Smooth muscle cell (in vitro differentiated cells): ENCODE data around the gene CCDC69. TPM values are rescaled to one million over a fixed set of nuclear protein-coding genes. Genes with fewer than 3 reads are reported as not detected.
A peak's percentile ranks its signal among the peaks of the same experiment; 100 is the strongest.

Source experiments
- DNase-seq: peaks from one replicate; lab custom pipeline; 2025; ENCODE audit not compliant: unreplicated experiment; lab: John Stamatoyannopoulos, UW
- H2AFZ ChIP-seq: fragments of 200-600 bp; sonication (generic); 2 replicates; pipeline ENCODE4 v1.6.0; 2016; ENCODE audit warnings: antibody characterized with exemption, low read depth, mild to moderate bottlenecking
- H3F3A ChIP-seq: fragments of 200-600 bp; sonication (generic); 2 replicates; pipeline ENCODE4 v1.6.0; 2017; ENCODE audit warnings: antibody characterized with exemption, low read depth
- H3K27ac ChIP-seq: fragments of 200-600 bp; sonication (generic); 2 replicates; pipeline ENCODE4 v1.5.1; 2016; ENCODE audit warnings: low read depth, mild to moderate bottlenecking
- H3K27me3 ChIP-seq: fragments of 200-600 bp; sonication (generic); 2 replicates; pipeline ENCODE4 v1.6.1; 2016; ENCODE audit warnings: low read depth, mild to moderate bottlenecking
- H3K36me3 ChIP-seq: fragments of 200-600 bp; sonication (generic); 2 replicates; pipeline ENCODE4 v1.5.1; 2016; ENCODE audit warnings: low read depth
- H3K4me1 ChIP-seq: fragments of 200-600 bp; sonication (generic); 2 replicates; pipeline ENCODE4 v1.5.1; 2016; ENCODE audit warnings: low read depth
- H3K4me2 ChIP-seq: fragments of 200-600 bp; sonication (generic); 2 replicates; pipeline ENCODE4 v1.6.0; 2016; ENCODE audit warnings: mild to moderate bottlenecking
- H3K4me3 ChIP-seq: fragments of 200-600 bp; sonication (generic); 2 replicates; pipeline ENCODE4 v1.5.1; 2016; ENCODE audit warnings: mild to moderate bottlenecking
- H3K79me2 ChIP-seq: fragments of 200-600 bp; sonication (generic); 2 replicates; pipeline ENCODE4 v1.6.0; 2016; ENCODE audit warnings: low read depth, mild to moderate bottlenecking
- H3K9ac ChIP-seq: fragments of 200-600 bp; sonication (generic); 2 replicates; pipeline ENCODE4 v1.6.0; 2016; ENCODE audit warnings: low read depth
- H3K9me3 ChIP-seq: fragments of 200-600 bp; sonication (generic); replicated peaks from 2 replicates; pipeline ENCODE4 v1.5.1; 2016; ENCODE audit warnings: low read depth
- H4K20me1 ChIP-seq: fragments of 200-600 bp; sonication (generic); 2 replicates; pipeline ENCODE4 v1.6.0; 2016; ENCODE audit warnings: low read depth
- WGBS: methylation state at CpG from one replicate; pipeline ENCODE4 v1.1.7; 2016; ENCODE audit warnings: low lambda C conversion rate; 5-methylcytosine and 5-hydroxymethylcytosine counted together
- polyA plus RNA-seq: library from polyadenylated mRNA; unstranded; fragments of >200 nt; fragmentation: Nextera tagmentation; extraction: Ambion mirVana; gene quantifications from 2 replicates; pipeline ENCODE4 v1.2.1, GENCODE V29; 2016
- total RNA-seq: library from RNA; depleted of rRNA; stranded (reverse); fragments of >200 nt; gene quantifications from 2 replicates; pipeline ENCODE4 v1.2.3, GENCODE V29; 2014
- TF ChIP-seq, protein P1 (sequence below): fragments of 200-600 bp; sonication (generic); IDR thresholded peaks from 2 replicates; pipeline ENCODE4 v1.5.1; 2017; ENCODE audit warnings: borderline replicate concordance, mild to moderate bottlenecking, antibody characterized with exemption; ENCODE audit not compliant: insufficient read depth, poor library complexity, severe bottlenecking

Gene CCDC69, protein sequence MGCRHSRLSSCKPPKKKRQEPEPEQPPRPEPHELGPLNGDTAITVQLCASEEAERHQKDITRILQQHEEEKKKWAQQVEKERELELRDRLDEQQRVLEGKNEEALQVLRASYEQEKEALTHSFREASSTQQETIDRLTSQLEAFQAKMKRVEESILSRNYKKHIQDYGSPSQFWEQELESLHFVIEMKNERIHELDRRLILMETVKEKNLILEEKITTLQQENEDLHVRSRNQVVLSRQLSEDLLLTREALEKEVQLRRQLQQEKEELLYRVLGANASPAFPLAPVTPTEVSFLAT
- total RNA-seq (1.2 and 1.8 TPM in 2 replicates), polyA plus RNA-seq (1.1 and 3.8 TPM in 2 replicates)

- peak within 1 kb of the TSS; percentile 86 for H2AFZ ChIP-seq
- TF ChIP-seq, protein P1, sequence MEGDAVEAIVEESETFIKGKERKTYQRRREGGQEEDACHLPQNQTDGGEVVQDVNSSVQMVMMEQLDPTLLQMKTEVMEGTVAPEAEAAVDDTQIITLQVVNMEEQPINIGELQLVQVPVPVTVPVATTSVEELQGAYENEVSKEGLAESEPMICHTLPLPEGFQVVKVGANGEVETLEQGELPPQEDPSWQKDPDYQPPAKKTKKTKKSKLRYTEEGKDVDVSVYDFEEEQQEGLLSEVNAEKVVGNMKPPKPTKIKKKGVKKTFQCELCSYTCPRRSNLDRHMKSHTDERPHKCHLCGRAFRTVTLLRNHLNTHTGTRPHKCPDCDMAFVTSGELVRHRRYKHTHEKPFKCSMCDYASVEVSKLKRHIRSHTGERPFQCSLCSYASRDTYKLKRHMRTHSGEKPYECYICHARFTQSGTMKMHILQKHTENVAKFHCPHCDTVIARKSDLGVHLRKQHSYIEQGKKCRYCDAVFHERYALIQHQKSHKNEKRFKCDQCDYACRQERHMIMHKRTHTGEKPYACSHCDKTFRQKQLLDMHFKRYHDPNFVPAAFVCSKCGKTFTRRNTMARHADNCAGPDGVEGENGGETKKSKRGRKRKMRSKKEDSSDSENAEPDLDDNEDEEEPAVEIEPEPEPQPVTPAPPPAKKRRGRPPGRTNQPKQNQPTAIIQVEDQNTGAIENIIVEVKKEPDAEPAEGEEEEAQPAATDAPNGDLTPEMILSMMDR = no peak
- H3K4me3 ChIP-seq = peak within 1 kb of the TSS; percentile 74
- H3K4me1 ChIP-seq = peaks cover 3% of the 10 kb centered on the region
- H3K36me3 ChIP-seq = no peaks in the 10 kb centered on the region
- DNase-seq = no peak
- no peaks in the 10 kb centered on the region for H3K9me3 ChIP-seq
- H3K27me3 ChIP-seq = no peaks in the 10 kb centered on the region
- H4K20me1 ChIP-seq = no peaks in the 10 kb centered on the region
- H3K4me2 ChIP-seq = peak within 1 kb of the TSS; percentile 91
- 4% methylated on average over 56 of the region's 58 CpGs for WGBS
- no peaks in the 10 kb centered on the region for H3F3A ChIP-seq
- H3K27ac ChIP-seq = no peak within 1 kb of the TSS
- no peaks in the 10 kb centered on the region for H3K79me2 ChIP-seq
- H3K9ac ChIP-seq = peak within 1 kb of the TSS; percentile 30
These were observed at the start of gene CCDC69 for GRCh38 chr5:151223447-151224264. Gene CCDC69, minus strand, starts transcription at chr5:151224092. Its CDS starts 122 bp downstream, at chr5:151223970.

GRCh38 chr5:151271336-151271735 lies 47.4 kb upstream of the CCDC69 start:
- no peak overlapping the region for H3K27ac ChIP-seq
- TF ChIP-seq, protein P1 = no peak
- H3K4me1 ChIP-seq = peaks cover 4% of the 10 kb centered on the region
- H2AFZ ChIP-seq = no peak overlapping the region
- no peaks in the 10 kb centered on the region for H3F3A ChIP-seq
- H3K36me3 ChIP-seq = no peaks in the 10 kb centered on the region
- no peak overlapping the region for H3K4me2 ChIP-seq
- H3K9ac ChIP-seq = no peak overlapping the region
- no peaks in the 10 kb centered on the region for H3K9me3 ChIP-seq
- H3K27me3 ChIP-seq = peaks cover 5% of the 10 kb centered on the region
- no peaks in the 10 kb centered on the region for H3K79me2 ChIP-seq
- no peak for DNase-seq
- H3K4me3 ChIP-seq = no peak overlapping the region
- no peaks in the 10 kb centered on the region for H4K20me1 ChIP-seq

- no peak for DNase-seq
- WGBS = 63% methylated on average over 1 of the region's 1 CpG
- H3F3A ChIP-seq = no peaks in the 10 kb centered on the region
- TF ChIP-seq, protein P1 = no peak
- H2AFZ ChIP-seq = no peak overlapping the region
- H4K20me1 ChIP-seq = no peaks in the 10 kb centered on the region
- H3K27me3 ChIP-seq = no peaks in the 10 kb centered on the region
- H3K4me2 ChIP-seq = no peak overlapping the region
- H3K79me2 ChIP-seq = no peaks in the 10 kb centered on the region
- peaks cover 4% of the 10 kb centered on the region for H3K4me1 ChIP-seq
- no peak overlapping the region for H3K4me3 ChIP-seq
- H3K9me3 ChIP-seq = no peaks in the 10 kb centered on the region
- peak overlapping the region; percentile 29 for H3K27ac ChIP-seq
- H3K9ac ChIP-seq = no peak overlapping the region
- no peaks in the 10 kb centered on the region for H3K36me3 ChIP-seq
These were observed 46.7 kb upstream of the CCDC69 start for GRCh38 chr5:151270599-151270998.
